Osteocyte (in vitro differentiated cells): ENCODE results near the gene ATG10. TPM values are rescaled to one million over a fixed set of nuclear protein-coding genes. Genes with fewer than 3 reads are reported as not detected.

Source experiments
- DNase-seq: peaks from one replicate; pipeline ENCODE4 v3.0.0; 2021; ENCODE audit warnings: mixed read lengths; ENCODE audit not compliant: unreplicated experiment; ENCODE audit errors: extremely low spot score
- H3K27ac Mint-ChIP-seq: one replicate; pipeline ENCODE4 v1.8.0; 2021; ENCODE audit warnings: mild to moderate bottlenecking, mixed read lengths; ENCODE audit not compliant: unreplicated experiment
- H3K27me3 Mint-ChIP-seq: one replicate; pipeline ENCODE4 v1.8.0; 2021; ENCODE audit warnings: mixed read lengths; ENCODE audit not compliant: unreplicated experiment
- H3K36me3 Mint-ChIP-seq: one replicate; pipeline ENCODE4 v1.8.0; 2021; ENCODE audit warnings: mixed read lengths; ENCODE audit not compliant: unreplicated experiment
- H3K4me1 Mint-ChIP-seq: one replicate; pipeline ENCODE4 v1.8.0; 2021; ENCODE audit warnings: mixed read lengths; ENCODE audit not compliant: unreplicated experiment
- H3K4me3 Mint-ChIP-seq: one replicate; pipeline ENCODE4 v1.8.0; 2021; ENCODE audit warnings: mild to moderate bottlenecking, moderate library complexity, mixed read lengths; ENCODE audit not compliant: unreplicated experiment
- H3K9me3 Mint-ChIP-seq: one replicate; pipeline ENCODE4 v1.8.0; 2021; ENCODE audit warnings: mixed read lengths; ENCODE audit not compliant: unreplicated experiment
- CTCF ChIP-seq: fragments of 200-600 bp; sonication (generic); IDR thresholded peaks from 2 replicates; pipeline ENCODE4 v1.5.0; 2021; ENCODE audit warnings: antibody characterized with exemption, mild to moderate bottlenecking, moderate library complexity
- total RNA-seq: library from RNA; stranded (reverse); gene quantifications from 2 replicates; pipeline ENCODE4 v1.2.1, GENCODE V29; 2021

Gene ATG10
- total RNA-seq, 1 donor from 2014 or later, result 8.3 TPM

GRCh38 chr5:82164176-82164976, 192.6 kb downstream of the ATG10 start:
- Mint-ChIP-seq H3K27me3 (no peaks in the 10 kb centered on the region), H3K4me1 (peaks cover 38% of the 10 kb centered on the region), H3K27ac (peak overlapping the region; percentile 85), H3K9me3 (no peaks in the 10 kb centered on the region), H3K36me3 (no peaks in the 10 kb centered on the region), H3K4me3 (peak overlapping the region; percentile 60)
- TF ChIP-seq CTCF, result no peak
- DNase-seq, result no peak

GRCh38 chr5:82164977-82165713, 193.3 kb downstream of the ATG10 start:
- TF ChIP-seq CTCF, result no peak
- H3K4me3 Mint-ChIP-seq, result no peak overlapping the region
- H3K4me1 Mint-ChIP-seq, result peaks cover 38% of the 10 kb centered on the region
- H3K9me3 Mint-ChIP-seq, result no peaks in the 10 kb centered on the region
- peak overlapping the region; percentile 85 for H3K27ac Mint-ChIP-seq
- no peaks in the 10 kb centered on the region for H3K27me3 Mint-ChIP-seq
- DNase-seq, result no peak
- H3K36me3 Mint-ChIP-seq, result no peaks in the 10 kb centered on the region

GRCh38 chr5:82165740-82166530, 194.1 kb downstream of the ATG10 start:
- peak overlapping the region; percentile 85 for H3K27ac Mint-ChIP-seq
- TF ChIP-seq CTCF, result peak; percentile 88
- peaks cover 38% of the 10 kb centered on the region for H3K4me1 Mint-ChIP-seq
- no peak for DNase-seq
- H3K36me3 Mint-ChIP-seq, result no peaks in the 10 kb centered on the region
- no peaks in the 10 kb centered on the region for H3K9me3 Mint-ChIP-seq
- no peak overlapping the region for H3K4me3 Mint-ChIP-seq
- no peaks in the 10 kb centered on the region for H3K27me3 Mint-ChIP-seq

GRCh38 chr5:82167372-82167935, 195.6 kb downstream of the ATG10 start:
- H3K4me1 Mint-ChIP-seq, result peaks cover 38% of the 10 kb centered on the region
- no peaks in the 10 kb centered on the region for H3K36me3 Mint-ChIP-seq
- no peak for DNase-seq
- no peaks in the 10 kb centered on the region for H3K27me3 Mint-ChIP-seq
- no peak overlapping the region for H3K27ac Mint-ChIP-seq
- H3K9me3 Mint-ChIP-seq, result no peaks in the 10 kb centered on the region
- TF ChIP-seq CTCF, result no peak
- H3K4me3 Mint-ChIP-seq, result no peak overlapping the region
